Stimulated activated CD8-positive, alpha-beta memory T cell treated with anti-CD3 and anti-CD28 coated beads, Interleukin-12 subunit alpha, Interleukin-12 subunit beta, amount 100 ng/mL, for 4 hours (primary cell): ENCODE data around the gene HMGB3.
"Not testable (repeated sequence)": the region's sequence is repeated elsewhere in the genome, so short reads cannot be mapped to it uniquely, and the experiment has no call there.

Source experiments
- DNase-seq: peaks from one replicate; pipeline ENCODE4 v3.0.0-alpha.2; 2020; ENCODE audit warnings: low read depth

The HMGB3 gene

DNA sequence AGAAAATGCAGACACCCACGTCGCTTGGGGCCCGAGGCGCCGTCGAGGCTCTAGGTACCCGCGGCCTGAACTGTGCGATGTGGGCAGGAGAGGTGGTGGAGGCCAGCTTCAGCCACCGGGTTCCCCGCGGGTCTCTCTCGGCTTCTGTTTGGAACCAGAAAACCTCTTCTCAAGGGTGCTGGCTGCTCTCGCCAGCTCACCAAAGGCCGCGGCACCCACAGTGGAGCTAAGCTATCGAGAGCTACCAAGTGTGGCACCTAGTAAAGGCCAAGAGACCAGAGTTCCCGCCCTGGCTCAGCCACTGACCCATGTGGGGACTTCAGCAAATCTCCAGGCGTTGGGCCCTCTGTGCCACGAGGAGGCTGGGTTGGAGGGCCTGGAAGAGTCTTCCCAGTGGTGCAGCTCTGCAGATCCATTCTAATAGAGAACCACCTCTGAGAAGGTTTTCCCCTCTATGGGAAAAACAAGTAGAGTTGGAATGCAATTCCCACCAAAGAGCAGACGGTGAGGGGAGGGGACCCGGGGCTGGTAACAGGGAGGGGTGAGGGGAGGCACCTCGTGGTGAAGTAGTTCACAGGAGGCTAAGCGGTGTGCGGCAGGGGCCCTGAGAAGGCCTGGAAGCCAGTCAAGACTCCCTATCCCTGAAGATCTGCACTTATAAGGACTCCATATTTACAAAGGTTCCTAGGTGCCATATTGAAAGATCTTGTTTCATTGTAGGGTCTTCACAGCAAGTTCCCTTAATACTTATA, 5.5 kb upstream of the HMGB3 start:
- DNase-seq = no peak

- DNase-seq = no peak
Measured at GRCh38 chrX:150980186-150980585, 2.9 kb upstream of the HMGB3 start.

GRCh38 chrX:150980711-150981110, 2.4 kb upstream of the HMGB3 start:
- DNase-seq = no peak

DNA sequence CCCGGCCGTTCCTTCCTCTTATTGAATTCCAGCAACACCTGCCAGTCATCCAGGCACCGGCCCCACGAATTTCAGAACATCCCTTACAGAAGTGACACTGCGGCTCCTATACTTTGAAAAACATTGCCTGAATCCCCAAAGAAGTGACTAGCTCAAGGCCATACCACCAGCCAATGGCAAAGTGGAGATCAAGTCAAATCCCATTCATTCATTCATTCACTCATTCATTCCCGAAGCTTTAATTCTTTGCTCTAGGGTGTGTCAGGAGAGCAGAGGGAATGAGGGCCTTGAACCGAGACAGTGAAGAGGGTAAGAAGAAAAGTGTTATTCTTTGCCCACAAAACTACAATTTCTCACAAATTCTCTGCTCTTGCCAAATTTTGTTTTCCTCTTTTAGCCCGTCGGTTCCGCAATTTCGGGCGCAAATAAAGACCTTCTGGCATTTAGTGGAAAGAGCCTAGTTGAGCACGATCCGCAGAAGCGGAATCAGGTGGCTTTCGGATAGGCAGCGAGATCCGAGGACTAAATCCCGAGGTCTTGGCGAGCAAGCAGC, 824 bp upstream of the HMGB3 start:
- no peak for DNase-seq

DNA sequence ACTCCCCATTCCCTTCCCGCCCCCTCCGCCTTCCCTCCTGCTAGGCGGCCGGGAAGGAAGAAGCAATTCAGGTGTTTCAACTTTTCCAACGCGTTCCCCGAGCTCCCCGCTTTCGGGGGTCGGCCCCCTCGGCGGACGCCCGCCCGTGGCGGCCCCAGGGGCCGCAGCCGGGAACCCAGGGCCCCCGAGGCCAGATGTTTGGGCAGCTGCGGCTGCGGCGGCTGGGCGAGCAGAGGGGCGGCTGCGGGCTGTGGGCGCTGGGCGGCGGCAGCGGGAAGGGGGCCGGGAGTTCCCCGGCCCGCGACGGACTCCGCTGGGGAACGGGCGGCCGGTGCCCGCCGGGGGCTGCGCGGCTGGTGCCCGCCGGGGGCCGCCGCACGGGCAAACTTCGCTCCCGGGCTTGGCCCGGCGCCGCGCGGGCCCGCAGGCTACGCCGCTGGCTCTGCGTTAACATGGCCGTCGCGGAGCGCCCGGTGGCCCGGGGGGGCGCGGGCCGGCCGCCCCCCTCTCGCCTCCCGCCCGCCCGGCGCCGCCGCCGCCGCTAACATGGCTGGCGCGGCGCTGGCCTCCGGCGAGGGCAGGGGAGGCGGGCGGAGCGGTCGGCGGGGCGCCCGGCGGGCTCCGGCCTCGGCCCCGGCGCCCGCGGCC, 510 bp downstream of the HMGB3 start:
- no peak for DNase-seq

GRCh38 chrX:150984169-150984824, 1.2 kb downstream of the HMGB3 start:
- no peak for DNase-seq

GRCh38 chrX:150987687-150988086, 4.6 kb downstream of the HMGB3 start:
- DNase-seq = not testable (repeated sequence)

DNA sequence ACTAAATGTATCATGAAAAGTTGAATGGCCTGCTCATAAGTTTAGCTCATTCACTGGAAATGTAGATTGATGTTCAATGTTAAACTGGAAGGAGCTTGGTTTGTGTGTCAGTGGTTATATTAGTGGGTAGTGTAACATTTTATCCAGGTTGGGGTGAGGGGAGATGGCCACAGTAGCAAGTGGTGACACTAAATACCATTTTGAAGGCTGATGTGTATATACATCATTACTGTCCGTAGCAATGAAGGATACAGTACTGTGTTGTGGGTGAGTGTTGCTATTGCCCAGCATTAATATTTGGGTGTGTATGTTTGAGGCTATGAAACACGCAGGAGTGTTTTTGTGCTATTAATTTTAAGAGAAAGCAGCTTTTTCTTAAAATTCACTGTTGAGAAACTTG, 6.3 kb downstream of the HMGB3 start:
- DNase-seq = no peak

DNA sequence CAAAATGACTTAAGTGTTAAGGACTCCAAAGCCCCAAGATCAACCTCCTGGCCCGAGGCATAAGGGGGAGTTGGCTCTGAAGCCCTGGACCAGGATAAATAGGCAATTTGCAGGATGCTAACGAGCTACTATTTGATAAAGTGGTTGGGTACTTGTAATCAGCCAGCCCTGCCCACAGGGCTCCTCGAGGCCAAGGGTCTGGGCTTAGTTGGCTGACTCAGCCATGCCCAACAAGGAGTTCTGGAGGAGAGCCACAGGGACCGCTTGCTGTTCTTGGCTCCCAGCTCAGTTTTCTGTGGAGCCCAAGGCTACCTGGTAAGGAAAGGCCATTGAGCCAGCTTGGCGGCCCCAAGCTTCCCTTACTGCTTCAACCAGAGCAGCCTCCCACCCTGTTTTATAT, 7.8 kb downstream of the HMGB3 start:
- DNase-seq = no peak

- DNase-seq = no peak
Measured at GRCh38 chrX:151000861-151001331, 17.8 kb downstream of the HMGB3 start.

DNA sequence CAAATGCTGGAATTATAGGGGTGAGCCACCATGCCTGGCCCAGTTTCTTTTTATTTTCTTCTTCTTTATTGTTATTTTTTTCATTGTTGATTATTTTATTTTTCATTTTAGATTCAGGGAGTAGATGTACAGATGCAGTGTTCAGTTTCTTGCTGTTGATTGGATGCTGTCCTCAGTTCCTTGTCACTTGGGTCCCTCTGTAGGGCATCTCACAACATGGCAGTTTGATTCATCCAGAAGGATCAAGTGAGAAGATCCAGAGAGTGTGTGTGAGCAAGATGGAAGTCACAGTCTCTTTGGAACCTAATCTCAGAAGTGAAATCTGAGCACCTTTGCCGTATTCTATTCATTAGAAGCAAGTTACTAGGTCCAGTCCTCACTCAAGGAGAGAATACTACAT, 20.9 kb downstream of the HMGB3 start:
- DNase-seq = no peak

DNA sequence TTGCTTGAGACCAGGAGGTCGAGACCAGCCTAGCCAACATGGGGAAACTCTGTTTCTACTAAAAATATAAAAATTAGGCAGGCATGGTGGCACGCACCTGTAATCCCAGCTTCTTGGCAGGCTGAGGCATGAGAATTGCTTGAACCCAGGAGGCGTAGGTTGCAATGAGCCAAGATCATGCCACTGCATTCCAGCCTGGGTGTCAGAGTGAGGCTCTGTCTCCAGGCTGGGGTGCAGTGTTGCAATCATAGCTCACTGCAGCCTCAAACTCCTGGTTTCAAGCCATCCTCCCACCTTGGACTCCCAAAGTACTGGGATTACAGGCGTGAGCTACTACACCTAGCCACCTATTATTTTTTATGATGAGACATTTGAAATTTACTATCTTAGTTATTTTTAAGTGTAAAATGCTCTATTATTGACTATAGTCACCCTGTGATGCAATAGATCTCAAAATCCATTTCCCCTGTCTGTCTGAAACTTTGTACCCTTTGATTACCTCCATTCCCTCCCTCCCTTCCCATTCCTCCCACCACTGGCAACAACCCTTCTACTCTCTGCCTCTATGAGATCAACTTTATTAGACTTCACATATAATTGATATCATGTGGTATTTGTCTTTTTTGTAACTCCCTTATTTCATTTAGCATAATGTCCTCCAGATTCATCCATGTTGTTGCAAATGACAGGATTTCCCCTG, 23.4 kb downstream of the HMGB3 start:
- no peak for DNase-seq

GRCh38 chrX:151009582-151009981, 26.4 kb downstream of the HMGB3 start:
- no peak for DNase-seq

- DNase-seq = no peak
Measured at GRCh38 chrX:151013164-151013743, 30.1 kb downstream of the HMGB3 start.

DNA sequence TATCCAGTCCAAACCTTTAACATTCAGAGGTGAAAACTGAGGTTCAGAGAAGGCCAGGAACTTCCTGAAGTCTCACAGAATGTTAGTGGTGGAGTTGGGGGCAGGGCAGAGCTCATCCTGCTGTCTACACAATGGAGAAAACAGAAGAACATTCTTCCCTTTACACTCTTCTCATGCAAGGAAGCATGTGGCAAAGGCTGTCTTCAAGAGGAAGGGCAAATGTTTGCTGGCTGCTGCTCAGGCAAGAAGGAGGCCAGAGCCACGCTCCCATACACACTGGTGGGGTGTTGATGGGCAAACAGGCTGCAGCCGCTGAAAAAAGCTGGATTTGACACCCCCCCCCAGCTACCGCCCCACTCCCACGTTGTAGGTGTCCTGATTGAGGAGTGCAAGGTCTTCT, 32.5 kb downstream of the HMGB3 start:
- DNase-seq = no peak

DNA sequence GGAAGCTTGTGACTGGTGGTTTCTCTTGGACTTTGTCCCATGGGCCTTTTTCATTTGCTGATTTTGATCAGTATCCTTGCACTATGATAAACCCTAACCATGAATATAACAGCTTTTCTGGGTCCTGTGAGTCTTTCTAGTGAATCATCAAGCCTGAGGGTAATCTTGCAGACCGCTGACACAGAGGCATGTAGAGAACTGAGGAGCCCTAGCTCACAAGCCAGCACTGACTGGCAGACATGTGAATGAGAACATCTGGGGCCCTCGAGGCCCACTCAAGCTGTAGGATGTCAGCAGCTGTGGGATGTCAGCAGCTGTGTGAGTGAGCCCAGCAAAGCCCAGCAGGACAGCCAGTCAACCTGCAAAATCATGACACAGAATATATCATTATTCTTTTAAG, 36.7 kb downstream of the HMGB3 start:
- no peak for DNase-seq

- DNase-seq = no peak
Measured at GRCh38 chrX:151030845-151031244, 47.7 kb downstream of the HMGB3 start.

DNA sequence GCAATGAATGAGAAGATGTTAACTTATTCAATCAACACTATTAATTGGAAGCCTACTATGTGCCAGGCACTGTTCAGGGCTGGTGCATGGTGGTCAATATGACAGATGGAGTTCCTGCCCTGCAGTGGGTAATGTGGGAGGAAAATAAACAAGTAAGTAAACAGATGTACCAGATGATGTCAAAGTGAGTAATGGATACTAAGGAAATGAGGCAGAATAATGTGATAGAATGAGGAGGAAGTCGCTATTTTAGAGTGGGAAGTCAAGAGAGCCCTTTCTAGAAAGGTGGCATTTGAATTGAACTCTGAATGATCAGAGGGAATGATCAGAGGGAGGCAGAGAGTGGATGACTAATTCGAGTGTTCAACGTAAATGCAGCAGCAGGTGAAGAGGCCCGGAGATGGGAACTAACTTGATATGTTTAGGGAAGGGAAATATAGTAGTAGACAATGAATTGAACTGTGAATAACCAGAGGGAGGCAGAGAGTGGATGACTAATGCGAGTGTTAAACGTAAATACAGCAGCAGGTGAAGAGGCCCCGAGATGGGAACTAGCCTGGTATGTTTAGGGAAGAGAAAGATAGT, 48.3 kb downstream of the HMGB3 start:
- DNase-seq = no peak

DNA sequence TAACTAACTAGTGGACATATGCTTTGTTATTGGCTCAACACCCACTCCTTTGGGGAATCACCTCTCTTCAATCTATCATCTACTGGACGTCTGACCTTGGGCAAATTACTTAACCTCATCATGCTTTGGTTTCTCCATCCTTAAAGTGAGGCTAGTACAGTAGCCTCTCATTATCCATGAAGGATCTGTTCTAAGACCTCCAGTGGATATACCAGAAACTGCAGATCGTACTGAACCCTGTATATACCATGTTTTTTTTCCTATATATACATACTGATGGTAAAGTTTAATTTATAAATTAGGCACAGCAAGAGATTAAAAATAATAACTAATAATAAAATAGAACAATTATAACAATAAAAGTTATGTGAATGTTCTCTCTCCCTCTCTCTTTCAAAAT, 56.2 kb downstream of the HMGB3 start:
- no peak for DNase-seq
